Suprapubic skin (tissue), 4 donors: ENCODE data around the gene CHST6. TPM values are rescaled to one million over a fixed set of nuclear protein-coding genes. Genes with fewer than 3 reads are reported as not detected.
"Not testable (repeated sequence)": the region's sequence is repeated elsewhere in the genome, so short reads cannot be mapped to it uniquely, and the experiment has no call there.

Experiments
- DNase-seq, 2 donors: peaks; one replicate each; pipeline ENCODE4 v3.0.0-alpha.2; 2019; ENCODE audit warnings: low spot score in 2 of 2
- H3K27ac ChIP-seq: fragments of 200-600 bp; sonication (generic); one replicate; pipeline ENCODE4 v1.5.1; 2019
- H3K27me3 ChIP-seq: fragments of 200-600 bp; sonication (generic); one replicate; pipeline ENCODE4 v1.5.1; 2019
- H3K36me3 ChIP-seq: fragments of 200-600 bp; sonication (generic); one replicate; pipeline ENCODE4 v1.5.1; 2019
- H3K4me1 ChIP-seq: fragments of 200-600 bp; sonication (generic); one replicate; pipeline ENCODE4 v1.5.1; 2019
- H3K4me3 ChIP-seq: fragments of 200-600 bp; sonication (generic); one replicate; pipeline ENCODE4 v1.5.1; 2019; ENCODE audit warnings: mild to moderate bottlenecking
- H3K9me3 ChIP-seq: fragments of 200-600 bp; sonication (generic); one replicate; pipeline ENCODE4 v1.5.1; 2019
- EP300 ChIP-seq: sonication (generic); formaldehyde crosslinking; IDR thresholded peaks from one replicate; pipeline ENCODE4 v1.6.1; 2017; ENCODE audit warnings: antibody characterized with exemption
- POLR2A ChIP-seq, 2 donors: fragments of 450-650 bp; IDR thresholded peaks; one replicate each; pipeline ENCODE4 v1.6.1; 2017; ENCODE audit warnings: antibody characterized with exemption in 2 of 2, mild to moderate bottlenecking in 2 of 2, moderate library complexity in 2 of 2
- POLR2AphosphoS5 ChIP-seq, 3 donors: sonication (generic); formaldehyde crosslinking; IDR thresholded peaks; one replicate each; pipeline ENCODE4 v1.6.1; 2017; ENCODE audit warnings: antibody characterized with exemption in 3 of 3
- WGBS: methylation state at CpG from one replicate; pipeline ENCODE4 v1.1.5; 2018; 5-methylcytosine and 5-hydroxymethylcytosine counted together
- total RNA-seq, 4 donors: library from RNA; depleted of rRNA; stranded (reverse); fragments of >200 nt; gene quantifications; one replicate each; pipeline ENCODE4 v1.1.0, GENCODE V29; 2016
- TF ChIP-seq, protein P1 (sequence below), 2 donors: fragments of 200-600 bp in 1 of 2; fragments of 450-650 bp in 1 of 2; sonication (generic) in 1 of 2; IDR thresholded peaks; one replicate each; pipeline ENCODE4 v1.5.1; 2016 to 2019; ENCODE audit warnings: antibody characterized with exemption in 2 of 2, mild to moderate bottlenecking in 1 of 2, moderate library complexity in 1 of 2

CHST6 gene
- total RNA-seq, 4 donors from 2014 or later: 0.17 to 0.73 (median 0.30) TPM; not detected in 1

GRCh38 chr16:75429621-75430403, 65.4 kb downstream of the CHST6 start:
- 84% methylated on average over 11 of the region's 11 CpGs for WGBS
- no peaks in the 10 kb centered on the region for H3K27me3 ChIP-seq
- no peak overlapping the region for H3K4me3 ChIP-seq
- no peak for DNase-seq
- H3K4me1 ChIP-seq: peaks cover 25% of the 10 kb centered on the region
- TF ChIP-seq POLR2A (IDR thresholded peaks at IDR 0.05) (no peak), POLR2AphosphoS5 (IDR thresholded peaks at IDR 0.05) (no peak), EP300 (no peak)
- TF ChIP-seq, protein P1, sequence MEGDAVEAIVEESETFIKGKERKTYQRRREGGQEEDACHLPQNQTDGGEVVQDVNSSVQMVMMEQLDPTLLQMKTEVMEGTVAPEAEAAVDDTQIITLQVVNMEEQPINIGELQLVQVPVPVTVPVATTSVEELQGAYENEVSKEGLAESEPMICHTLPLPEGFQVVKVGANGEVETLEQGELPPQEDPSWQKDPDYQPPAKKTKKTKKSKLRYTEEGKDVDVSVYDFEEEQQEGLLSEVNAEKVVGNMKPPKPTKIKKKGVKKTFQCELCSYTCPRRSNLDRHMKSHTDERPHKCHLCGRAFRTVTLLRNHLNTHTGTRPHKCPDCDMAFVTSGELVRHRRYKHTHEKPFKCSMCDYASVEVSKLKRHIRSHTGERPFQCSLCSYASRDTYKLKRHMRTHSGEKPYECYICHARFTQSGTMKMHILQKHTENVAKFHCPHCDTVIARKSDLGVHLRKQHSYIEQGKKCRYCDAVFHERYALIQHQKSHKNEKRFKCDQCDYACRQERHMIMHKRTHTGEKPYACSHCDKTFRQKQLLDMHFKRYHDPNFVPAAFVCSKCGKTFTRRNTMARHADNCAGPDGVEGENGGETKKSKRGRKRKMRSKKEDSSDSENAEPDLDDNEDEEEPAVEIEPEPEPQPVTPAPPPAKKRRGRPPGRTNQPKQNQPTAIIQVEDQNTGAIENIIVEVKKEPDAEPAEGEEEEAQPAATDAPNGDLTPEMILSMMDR (IDR thresholded peaks at IDR 0.05): no peak
- H3K27ac ChIP-seq: no peak overlapping the region
- H3K36me3 ChIP-seq: no peaks in the 10 kb centered on the region
- no peaks in the 10 kb centered on the region for H3K9me3 ChIP-seq

- WGBS: 53% methylated on average over 2 of the region's 2 CpGs
- H3K27me3 ChIP-seq, H3K27ac ChIP-seq: not testable (repeated sequence)
These were observed 68.7 kb downstream of the CHST6 start for GRCh38 chr16:75426524-75426923.

DNA sequence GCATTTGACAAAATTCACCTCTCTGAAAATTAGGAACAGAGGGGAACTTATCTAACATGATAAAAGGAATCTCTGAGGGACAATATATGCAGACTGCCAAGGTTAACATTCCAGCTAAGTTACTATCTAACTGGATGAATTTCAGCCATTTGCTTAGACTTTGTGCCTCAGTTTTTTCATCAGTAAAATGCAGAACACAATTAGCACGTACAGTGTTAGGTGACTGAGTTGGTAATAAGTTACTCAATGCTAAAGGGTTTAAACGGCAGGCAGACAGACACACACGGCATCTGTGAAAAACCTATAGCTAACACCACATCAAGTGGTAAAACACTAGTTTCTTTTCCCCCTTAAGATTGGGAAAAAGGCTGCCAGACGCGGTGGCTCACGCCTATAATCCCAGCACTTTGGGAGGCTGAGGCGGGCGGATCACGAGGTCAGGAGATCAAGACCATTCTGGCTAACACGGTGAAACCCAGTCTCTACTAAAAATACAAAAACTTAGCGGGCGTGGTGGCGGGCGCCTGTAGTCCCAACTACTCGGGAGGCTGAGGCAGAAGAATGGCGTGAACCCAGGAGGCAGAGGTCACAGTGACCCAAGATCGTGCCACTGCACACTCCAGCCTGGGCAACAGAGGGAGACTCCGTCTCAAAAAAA, 71.0 kb downstream of the CHST6 start:
- H3K4me3 ChIP-seq, DNase-seq: not testable (repeated sequence)
- WGBS: 86% methylated on average over 18 of the region's 18 CpGs

More at GRCh38 chr16:75426524-75426923, 68.7 kb downstream of the CHST6 start:
- H3K4me3 ChIP-seq, H3K9me3 ChIP-seq, DNase-seq, H3K36me3 ChIP-seq, H3K4me1 ChIP-seq: not testable (repeated sequence)

DNA sequence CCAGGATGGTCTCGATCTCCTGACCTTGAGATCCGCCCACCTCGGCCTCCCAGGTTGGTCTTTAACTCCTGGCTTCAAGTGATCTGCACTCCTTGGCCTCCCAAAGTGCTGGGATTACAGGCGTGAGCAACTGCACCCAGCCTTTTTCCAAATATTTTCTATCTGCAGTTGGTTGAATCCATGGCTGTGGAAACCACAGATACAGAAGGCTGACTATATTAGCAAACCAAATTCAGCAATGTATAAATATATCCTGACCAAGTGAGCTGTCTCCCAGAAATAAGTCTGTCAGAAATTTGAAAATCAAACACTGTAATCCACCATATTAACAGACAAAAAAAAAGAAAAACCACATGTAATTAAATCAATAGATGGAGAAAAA, 71.5 kb downstream of the CHST6 start:
- TF ChIP-seq, protein P1 (IDR thresholded peaks at IDR 0.05): no peak
- no peak for TF ChIP-seq EP300
- no peak for TF ChIP-seq POLR2A (IDR thresholded peaks at IDR 0.05)
- no peak for TF ChIP-seq POLR2AphosphoS5 (IDR thresholded peaks at IDR 0.05)
- 70% methylated on average over 4 of the region's 4 CpGs for WGBS
- Histone ChIP-seq H3K36me3 (no peaks in the 10 kb centered on the region), H3K4me3 (no peak overlapping the region), H3K27ac (no peak overlapping the region), H3K27me3 (no peaks in the 10 kb centered on the region), H3K9me3 (no peaks in the 10 kb centered on the region), H3K4me1 (peaks cover 33% of the 10 kb centered on the region)
- DNase-seq: no peak

More for the DNA sequence above, 71.0 kb downstream of the CHST6 start:
- not testable (repeated sequence) for H3K36me3 ChIP-seq, H3K27ac ChIP-seq, H3K27me3 ChIP-seq, H3K9me3 ChIP-seq
- H3K4me1 ChIP-seq: peaks cover 28% of the 10 kb centered on the region

Other genes with a start within 250 kb of the CHST6 start
- gene BCAR1, start 243.8 kb downstream of the CHST6 start, total RNA-seq: 10 to 100 TPM; 26.5 to 39.2 (median 30.9) TPM
- 10 to 100 TPM; 36.7 to 81.4 (median 48.2) TPM for gene CFDP1, start 61.9 kb downstream of the CHST6 start, total RNA-seq
- 10 to 100 TPM; 15.8 to 17.5 (median 16.5) TPM for gene TMEM170A, start 30.8 kb downstream of the CHST6 start, total RNA-seq
- gene CHST5, start 40.7 kb upstream of the CHST6 start, total RNA-seq: under 1 TPM in 2 of 4 donors, not detected in 2; 0.31 to 0.56 TPM
- 10 to 100 TPM in 2 of 4 donors, 1 to 10 TPM in 2; 6.0 to 11.9 (median 9.3) TPM for gene TMEM231, start 60.8 kb upstream of the CHST6 start, total RNA-seq
- 100 to 1,000 TPM in 2 of 4 donors, 10 to 100 TPM in 2; 76.2 to 135 (median 99.6) TPM for gene GABARAPL2, start 70.9 kb upstream of the CHST6 start, total RNA-seq
- 10 to 100 TPM; 41.4 to 84.2 (median 55.2) TPM for gene ADAT1, start 127.8 kb upstream of the CHST6 start, total RNA-seq
- gene KARS1, start 152.2 kb upstream of the CHST6 start, total RNA-seq: 100 to 1,000 TPM in 3 of 4 donors, 10 to 100 TPM in 1; 85.9 to 128 (median 106) TPM
- gene TERF2IP, start 152.3 kb upstream of the CHST6 start, total RNA-seq: 10 to 100 TPM; 42.2 to 67.1 (median 55.8) TPM
- gene CPHXL2, start 181.6 kb upstream of the CHST6 start, total RNA-seq: not detected
- not detected for gene DUXB, start 206.0 kb upstream of the CHST6 start, total RNA-seq
- gene CPHXL, start 231.0 kb upstream of the CHST6 start, total RNA-seq: not detected